Measurements from ENCODE around the gene NCBP2.

- TF ChIP-seq CTCF (IDR thresholded peaks at IDR 0.05; ENCODE audit: extremely low read depth in 1 of 2, insufficient read depth in 1 of 2, low read depth in 1 of 2, low read length in 2 of 2): no peak
- TF ChIP-seq GATA2 (IDR thresholded peaks at IDR 0.05; ENCODE audit: insufficient read depth, insufficient read length, low read depth, low read length): no peak
- no peak for TF ChIP-seq POLR2A (IDR thresholded peaks at IDR 0.05; ENCODE audit: low read depth, low read length)
- no peak for TF ChIP-seq POLR2AphosphoS5 (IDR thresholded peaks at IDR 0.05; ENCODE audit: insufficient read depth, low read depth, low read length)
- TF ChIP-seq, protein P1, sequence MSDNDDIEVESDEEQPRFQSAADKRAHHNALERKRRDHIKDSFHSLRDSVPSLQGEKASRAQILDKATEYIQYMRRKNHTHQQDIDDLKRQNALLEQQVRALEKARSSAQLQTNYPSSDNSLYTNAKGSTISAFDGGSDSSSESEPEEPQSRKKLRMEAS (IDR thresholded peaks at IDR 0.05; ENCODE audit: insufficient read depth, insufficient read length): no peak
- no peak for TF ChIP-seq EZH2 (IDR thresholded peaks at IDR 0.05; ENCODE audit: borderline replicate concordance, low read depth, low read length, severe bottlenecking)
- TF ChIP-seq FOS (IDR thresholded peaks at IDR 0.05; ENCODE audit: borderline replicate concordance, insufficient read depth, low read length): no peak
Observed at GRCh38 chr3:196915375-196915774, 27.0 kb downstream of the NCBP2 start.

Measured in endothelial cell of umbilical vein (primary cell).